ENCODE measurements around the gene RAX2.

Gene RAX2

DNA sequence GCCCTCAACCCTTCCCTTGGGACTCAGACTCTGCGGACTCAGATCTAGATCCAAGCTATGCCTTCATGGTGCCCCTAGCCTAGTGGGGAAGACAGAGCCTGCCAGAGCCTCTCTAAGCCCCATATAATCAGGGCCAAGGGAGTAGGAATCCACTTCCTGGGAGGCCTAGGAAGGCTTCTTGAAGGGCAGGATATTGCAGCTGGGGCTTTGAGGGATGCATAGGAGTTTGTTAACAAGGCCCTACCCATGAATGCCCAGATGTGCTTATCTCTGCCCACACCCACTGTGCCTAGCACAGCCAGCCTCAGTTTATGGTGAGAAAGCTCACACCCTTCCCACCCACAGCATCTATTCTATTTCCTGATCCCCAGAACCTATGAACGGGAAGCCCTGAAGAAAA is 21.8 kb downstream of the RAX2 start:
- H3K4me3 ChIP-seq (ENCODE audit: insufficient read depth, low read depth, low read length, poor library complexity, severe bottlenecking) = no peak overlapping the region
- H3K27ac ChIP-seq (ENCODE audit: insufficient read depth, low read length, poor library complexity, severe bottlenecking) = no peak overlapping the region
- no peaks in the 10 kb centered on the region for H3K4me1 ChIP-seq (ENCODE audit: control insufficient read depth, insufficient read depth, low read length, poor library complexity, severe bottlenecking)
- H3K9me3 ChIP-seq (ENCODE audit: control insufficient read depth, low read length) = no peaks in the 10 kb centered on the region
- no peaks in the 10 kb centered on the region for H3K27me3 ChIP-seq (replicated peaks; ENCODE audit: control insufficient read depth, insufficient read depth, low read length, poor library complexity, severe bottlenecking)
- DNase-seq = no peak
- H3K36me3 ChIP-seq (ENCODE audit: control insufficient read depth, insufficient read depth, low read length) = peaks cover 51% of the 10 kb centered on the region

DNA sequence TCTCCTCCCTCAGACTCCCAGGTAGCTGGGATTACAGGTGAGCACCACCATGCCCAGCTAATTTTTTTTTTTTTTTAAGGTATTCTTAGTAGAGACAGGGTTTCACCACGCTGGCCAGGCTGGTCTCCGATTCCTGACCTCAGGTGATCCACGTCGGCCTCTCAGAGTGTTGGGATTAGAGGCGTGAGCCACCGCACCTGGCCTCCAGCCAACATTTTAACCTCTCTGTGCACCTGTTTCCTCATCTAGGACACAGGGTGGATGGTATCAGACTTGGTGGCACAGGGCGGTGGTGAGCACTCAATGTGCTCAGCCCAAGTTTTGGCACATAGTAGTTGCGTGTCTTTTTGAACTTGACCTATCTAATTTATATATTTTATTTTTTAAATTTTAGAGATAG is 23.1 kb downstream of the RAX2 start:
- Histone ChIP-seq H3K27me3 (replicated peaks; ENCODE audit: control insufficient read depth, insufficient read depth, low read length, poor library complexity, severe bottlenecking) (no peaks in the 10 kb centered on the region), H3K4me1 (ENCODE audit: control insufficient read depth, insufficient read depth, low read length, poor library complexity, severe bottlenecking) (no peaks in the 10 kb centered on the region), H3K9me3 (ENCODE audit: control insufficient read depth, low read length) (no peaks in the 10 kb centered on the region), H3K36me3 (ENCODE audit: control insufficient read depth, insufficient read depth, low read length) (peaks cover 46% of the 10 kb centered on the region), H3K4me3 (ENCODE audit: insufficient read depth, low read depth, low read length, poor library complexity, severe bottlenecking) (no peak overlapping the region), H3K27ac (ENCODE audit: insufficient read depth, low read length, poor library complexity, severe bottlenecking) (no peak overlapping the region)
- DNase-seq = no peak

DNA sequence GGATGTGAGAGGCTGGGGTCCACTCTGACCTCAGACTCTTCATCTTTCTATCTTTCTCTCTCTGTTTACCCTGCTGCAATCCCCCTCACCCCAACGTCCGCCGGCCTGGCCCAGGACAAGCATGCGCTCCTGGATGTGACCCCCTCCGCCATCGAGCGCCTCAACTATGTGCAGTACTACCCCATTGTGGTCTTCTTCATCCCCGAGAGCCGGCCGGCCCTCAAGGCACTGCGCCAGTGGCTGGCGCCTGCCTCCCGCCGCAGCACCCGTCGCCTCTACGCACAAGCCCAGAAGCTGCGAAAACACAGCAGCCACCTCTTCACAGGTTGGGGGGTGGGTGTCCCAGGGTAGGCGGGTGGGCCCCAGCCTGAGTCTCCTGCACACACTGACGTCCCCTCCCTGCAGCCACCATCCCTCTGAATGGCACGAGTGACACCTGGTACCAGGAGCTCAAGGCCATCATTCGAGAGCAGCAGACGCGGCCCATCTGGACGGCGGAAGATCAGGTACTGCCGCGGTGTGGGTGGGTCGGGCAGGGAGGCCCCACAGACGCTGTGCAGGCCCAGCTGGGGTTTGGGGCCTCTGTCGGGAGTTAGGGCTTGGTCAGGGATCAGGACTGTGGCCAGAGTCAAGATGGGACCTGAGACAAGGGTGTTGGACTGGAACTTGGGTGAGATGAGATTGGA is 25.5 kb downstream of the RAX2 start:
- Histone ChIP-seq H3K4me1 (ENCODE audit: control insufficient read depth, insufficient read depth, low read length, poor library complexity, severe bottlenecking) (no peaks in the 10 kb centered on the region), H3K4me3 (ENCODE audit: insufficient read depth, low read depth, low read length, poor library complexity, severe bottlenecking) (no peak overlapping the region), H3K9me3 (ENCODE audit: control insufficient read depth, low read length) (no peaks in the 10 kb centered on the region), H3K36me3 (ENCODE audit: control insufficient read depth, insufficient read depth, low read length) (peaks cover 23% of the 10 kb centered on the region), H3K27ac (ENCODE audit: insufficient read depth, low read length, poor library complexity, severe bottlenecking) (no peak overlapping the region), H3K27me3 (replicated peaks; ENCODE audit: control insufficient read depth, insufficient read depth, low read length, poor library complexity, severe bottlenecking) (no peaks in the 10 kb centered on the region)
- no peak for DNase-seq

DNA sequence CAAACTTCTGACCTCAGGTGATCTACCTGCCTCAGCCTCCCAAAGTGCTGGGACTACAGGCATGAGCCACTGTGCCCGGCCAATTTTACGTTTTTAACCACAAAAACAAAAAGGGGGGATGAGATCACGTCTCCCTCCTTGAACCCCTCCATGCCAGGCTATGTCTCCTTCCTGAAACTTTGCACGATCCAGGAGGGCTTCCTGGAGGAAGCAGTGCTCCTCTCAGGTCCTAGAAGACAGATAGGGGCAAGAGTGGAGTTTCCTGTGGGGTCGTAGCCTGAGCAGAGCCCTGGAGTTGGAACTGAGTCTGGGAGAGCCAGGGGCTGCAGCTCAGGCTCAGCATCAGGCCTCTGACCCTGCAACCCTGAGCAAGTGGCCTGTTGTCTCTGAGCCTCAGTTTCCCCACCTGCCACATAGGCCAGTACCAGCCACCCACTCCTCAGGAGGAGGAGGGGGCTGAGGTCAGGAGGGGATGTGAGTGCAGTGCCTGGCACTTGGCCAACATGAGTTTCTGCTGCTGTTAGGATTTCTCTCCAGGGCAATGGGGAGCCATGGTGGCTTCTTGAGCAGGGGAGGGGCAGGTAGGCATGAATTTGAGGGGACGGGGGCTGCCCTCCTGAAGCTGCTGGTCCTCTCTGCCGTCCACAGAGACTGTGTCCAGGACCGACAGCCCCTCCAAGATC is 26.5 kb downstream of the RAX2 start:
- H3K36me3 ChIP-seq (ENCODE audit: control insufficient read depth, insufficient read depth, low read length) = peaks cover 13% of the 10 kb centered on the region
- no peak overlapping the region for H3K4me3 ChIP-seq (ENCODE audit: insufficient read depth, low read depth, low read length, poor library complexity, severe bottlenecking)
- no peaks in the 10 kb centered on the region for H3K9me3 ChIP-seq (ENCODE audit: control insufficient read depth, low read length)
- H3K27me3 ChIP-seq (replicated peaks; ENCODE audit: control insufficient read depth, insufficient read depth, low read length, poor library complexity, severe bottlenecking) = no peaks in the 10 kb centered on the region
- DNase-seq = no peak
- H3K27ac ChIP-seq (ENCODE audit: insufficient read depth, low read length, poor library complexity, severe bottlenecking) = no peak overlapping the region
- no peaks in the 10 kb centered on the region for H3K4me1 ChIP-seq (ENCODE audit: control insufficient read depth, insufficient read depth, low read length, poor library complexity, severe bottlenecking)

DNA sequence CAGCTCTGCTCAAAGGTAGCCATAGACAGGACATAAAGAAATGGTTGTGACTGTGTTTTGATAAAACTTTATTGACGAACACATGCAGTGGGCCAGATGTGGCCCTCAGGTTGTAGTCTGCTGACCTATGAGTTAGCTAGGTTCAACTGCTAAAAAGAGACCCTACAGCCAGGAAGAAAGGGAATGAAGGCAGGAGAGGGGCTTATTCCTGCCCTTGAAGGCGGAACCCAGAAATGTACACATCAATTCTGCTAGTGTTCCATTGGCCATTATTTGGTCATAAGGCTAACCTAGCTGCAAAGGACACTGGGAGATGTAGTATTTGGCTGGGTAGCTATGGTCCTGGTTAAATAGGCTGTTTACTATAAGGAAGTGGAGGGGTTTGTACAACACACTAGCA is 28.5 kb downstream of the RAX2 start:
- no peak overlapping the region for H3K4me3 ChIP-seq (ENCODE audit: insufficient read depth, low read depth, low read length, poor library complexity, severe bottlenecking)
- no peaks in the 10 kb centered on the region for H3K27me3 ChIP-seq (replicated peaks; ENCODE audit: control insufficient read depth, insufficient read depth, low read length, poor library complexity, severe bottlenecking)
- H3K4me1 ChIP-seq (ENCODE audit: control insufficient read depth, insufficient read depth, low read length, poor library complexity, severe bottlenecking) = peaks cover 3% of the 10 kb centered on the region
- H3K9me3 ChIP-seq (ENCODE audit: control insufficient read depth, low read length) = no peaks in the 10 kb centered on the region
- H3K27ac ChIP-seq (ENCODE audit: insufficient read depth, low read length, poor library complexity, severe bottlenecking) = no peak overlapping the region
- peaks cover 3% of the 10 kb centered on the region for H3K36me3 ChIP-seq (ENCODE audit: control insufficient read depth, insufficient read depth, low read length)
- no peak for DNase-seq

DNA sequence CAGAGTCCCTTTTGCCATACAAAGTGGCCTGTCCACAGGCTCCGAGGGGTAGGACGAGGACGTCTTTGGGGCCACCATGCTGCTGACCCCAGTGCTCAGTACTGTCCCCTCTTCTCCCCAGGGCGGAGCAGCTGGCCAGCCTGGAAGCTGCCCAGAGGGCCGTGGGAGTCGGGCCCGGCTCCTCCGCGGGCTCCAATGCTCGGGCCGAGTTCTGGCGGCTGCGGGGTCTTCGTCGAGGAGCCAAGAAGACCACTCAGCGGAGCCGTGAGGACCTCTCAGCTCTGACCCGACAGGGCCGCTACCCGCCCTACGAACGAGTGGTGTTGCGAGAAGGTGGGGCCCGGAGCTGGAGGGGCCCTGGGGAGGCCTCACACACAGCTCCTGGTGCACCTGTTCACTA is 31.6 kb downstream of the RAX2 start:
- Histone ChIP-seq H3K4me1 (ENCODE audit: control insufficient read depth, insufficient read depth, low read length, poor library complexity, severe bottlenecking) (peaks cover 3% of the 10 kb centered on the region), H3K27ac (ENCODE audit: insufficient read depth, low read length, poor library complexity, severe bottlenecking) (no peak overlapping the region), H3K27me3 (replicated peaks; ENCODE audit: control insufficient read depth, insufficient read depth, low read length, poor library complexity, severe bottlenecking) (no peaks in the 10 kb centered on the region), H3K9me3 (ENCODE audit: control insufficient read depth, low read length) (no peaks in the 10 kb centered on the region), H3K36me3 (ENCODE audit: control insufficient read depth, insufficient read depth, low read length) (peaks cover 3% of the 10 kb centered on the region), H3K4me3 (ENCODE audit: insufficient read depth, low read depth, low read length, poor library complexity, severe bottlenecking) (no peak overlapping the region)
- no peak for DNase-seq

DNA sequence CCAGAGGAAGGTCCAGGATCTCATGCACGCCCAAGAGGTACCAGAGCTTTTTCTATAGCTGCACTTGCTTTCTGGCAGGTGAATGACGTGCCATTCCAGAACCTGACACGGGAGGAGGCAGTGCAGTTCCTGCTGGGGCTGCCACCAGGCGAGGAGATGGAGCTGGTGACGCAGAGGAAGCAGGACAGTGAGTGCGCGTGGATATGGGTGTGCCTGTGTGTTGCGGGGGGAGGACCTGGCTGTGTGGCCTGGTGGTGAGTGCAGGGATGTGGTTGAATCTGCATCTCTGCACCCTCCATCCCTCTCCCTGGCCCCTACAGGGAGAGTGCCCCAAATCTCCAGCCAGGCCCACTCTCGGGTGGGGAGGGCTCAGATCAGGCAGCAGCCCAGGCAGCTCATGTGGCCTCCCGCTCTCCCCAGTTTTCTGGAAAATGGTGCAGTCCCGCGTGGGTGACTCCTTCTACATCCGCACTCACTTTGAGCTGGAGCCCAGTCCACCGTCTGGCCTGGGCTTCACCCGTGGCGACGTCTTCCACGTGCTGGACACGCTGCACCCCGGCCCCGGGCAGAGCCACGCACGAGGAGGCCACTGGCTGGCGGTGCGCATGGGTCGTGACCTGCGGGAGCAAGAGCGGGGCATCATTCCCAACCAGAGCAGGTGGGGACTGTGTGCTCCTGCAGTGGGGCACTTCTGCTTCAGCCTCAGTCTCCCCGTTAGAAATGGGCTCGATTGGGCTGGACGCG is 33.4 kb downstream of the RAX2 start:
- Histone ChIP-seq H3K27me3 (replicated peaks; ENCODE audit: control insufficient read depth, insufficient read depth, low read length, poor library complexity, severe bottlenecking) (no peaks in the 10 kb centered on the region), H3K36me3 (ENCODE audit: control insufficient read depth, insufficient read depth, low read length) (peaks cover 5% of the 10 kb centered on the region), H3K27ac (ENCODE audit: insufficient read depth, low read length, poor library complexity, severe bottlenecking) (no peak overlapping the region), H3K9me3 (ENCODE audit: control insufficient read depth, low read length) (no peaks in the 10 kb centered on the region), H3K4me3 (ENCODE audit: insufficient read depth, low read depth, low read length, poor library complexity, severe bottlenecking) (no peak overlapping the region), H3K4me1 (ENCODE audit: control insufficient read depth, insufficient read depth, low read length, poor library complexity, severe bottlenecking) (peaks cover 3% of the 10 kb centered on the region)
- DNase-seq = no peak

DNA sequence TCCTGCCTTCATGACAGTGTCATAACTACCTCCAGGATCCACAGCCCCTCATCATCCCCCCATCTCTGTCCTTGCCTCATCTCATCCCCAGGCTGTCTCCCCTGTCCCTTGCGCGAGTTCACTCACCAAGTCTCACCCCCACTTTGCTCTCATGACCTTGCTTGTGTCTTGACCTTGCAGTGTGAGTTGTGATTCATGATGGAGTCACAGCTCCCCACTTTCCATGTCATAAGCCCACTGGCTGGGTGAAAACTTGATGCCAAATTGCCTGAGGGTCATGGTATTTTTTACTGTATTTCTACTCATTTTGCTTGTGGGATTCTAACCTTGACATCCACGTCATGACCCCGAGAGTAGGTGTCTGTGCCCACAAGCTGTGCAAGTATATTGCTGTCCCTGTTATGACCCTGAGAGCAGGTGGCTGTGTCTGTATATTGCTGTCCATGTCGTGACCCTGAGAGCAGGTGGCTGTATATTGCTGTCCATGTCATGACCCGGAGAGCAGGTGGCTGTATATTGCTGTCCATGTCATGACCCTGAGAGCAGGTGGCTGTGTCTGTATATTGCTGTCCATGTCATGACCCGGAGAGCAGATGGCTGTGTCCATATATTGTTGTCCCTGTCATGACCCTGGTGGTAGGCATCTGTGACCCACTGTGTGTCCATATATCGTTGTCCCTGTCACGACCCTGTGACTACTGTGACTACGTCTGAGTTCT is 34.4 kb downstream of the RAX2 start:
- H3K4me3 ChIP-seq (ENCODE audit: insufficient read depth, low read depth, low read length, poor library complexity, severe bottlenecking) = no peak overlapping the region
- no peaks in the 10 kb centered on the region for H3K9me3 ChIP-seq (ENCODE audit: control insufficient read depth, low read length)
- no peak for DNase-seq
- peaks cover 6% of the 10 kb centered on the region for H3K36me3 ChIP-seq (ENCODE audit: control insufficient read depth, insufficient read depth, low read length)
- no peaks in the 10 kb centered on the region for H3K27me3 ChIP-seq (replicated peaks; ENCODE audit: control insufficient read depth, insufficient read depth, low read length, poor library complexity, severe bottlenecking)
- peaks cover 3% of the 10 kb centered on the region for H3K4me1 ChIP-seq (ENCODE audit: control insufficient read depth, insufficient read depth, low read length, poor library complexity, severe bottlenecking)
- no peak overlapping the region for H3K27ac ChIP-seq (ENCODE audit: insufficient read depth, low read length, poor library complexity, severe bottlenecking)

DNA sequence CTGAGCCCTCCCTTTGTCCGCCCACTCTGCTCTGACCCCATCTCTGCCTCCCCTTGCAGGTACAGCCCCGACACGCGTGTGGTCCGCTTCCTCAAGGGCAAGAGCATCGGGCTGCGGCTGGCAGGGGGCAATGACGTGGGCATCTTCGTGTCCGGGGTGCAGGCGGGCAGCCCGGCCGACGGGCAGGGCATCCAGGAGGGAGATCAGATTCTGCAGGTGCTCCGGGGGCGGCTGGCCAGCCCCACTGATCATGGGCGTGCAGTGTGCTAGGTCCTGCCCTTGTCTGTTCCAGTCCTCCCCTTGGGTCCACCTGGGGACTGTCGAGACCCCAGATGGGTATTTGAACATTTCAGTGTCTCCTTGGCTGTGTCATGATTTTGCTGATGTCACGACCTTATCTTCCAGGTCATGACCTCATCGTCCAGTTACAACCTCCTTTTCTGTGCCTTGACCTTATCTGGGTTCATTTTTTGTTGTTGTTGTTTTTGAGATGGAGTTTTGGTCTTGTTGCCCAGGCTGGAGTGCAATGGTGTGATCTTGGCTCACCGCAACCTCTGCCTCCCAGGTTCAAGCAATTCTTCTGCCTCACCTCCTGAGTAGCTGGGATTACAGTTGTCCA is 35.8 kb downstream of the RAX2 start:
- H3K27me3 ChIP-seq (replicated peaks; ENCODE audit: control insufficient read depth, insufficient read depth, low read length, poor library complexity, severe bottlenecking) = no peaks in the 10 kb centered on the region
- no peak for DNase-seq
- H3K4me1 ChIP-seq (ENCODE audit: control insufficient read depth, insufficient read depth, low read length, poor library complexity, severe bottlenecking) = peaks cover 3% of the 10 kb centered on the region
- no peak overlapping the region for H3K4me3 ChIP-seq (ENCODE audit: insufficient read depth, low read depth, low read length, poor library complexity, severe bottlenecking)
- H3K36me3 ChIP-seq (ENCODE audit: control insufficient read depth, insufficient read depth, low read length) = peaks cover 6% of the 10 kb centered on the region
- H3K27ac ChIP-seq (ENCODE audit: insufficient read depth, low read length, poor library complexity, severe bottlenecking) = no peak overlapping the region
- H3K9me3 ChIP-seq (ENCODE audit: control insufficient read depth, low read length) = no peaks in the 10 kb centered on the region
